ENCODE data around the gene IL1A.

DNA sequence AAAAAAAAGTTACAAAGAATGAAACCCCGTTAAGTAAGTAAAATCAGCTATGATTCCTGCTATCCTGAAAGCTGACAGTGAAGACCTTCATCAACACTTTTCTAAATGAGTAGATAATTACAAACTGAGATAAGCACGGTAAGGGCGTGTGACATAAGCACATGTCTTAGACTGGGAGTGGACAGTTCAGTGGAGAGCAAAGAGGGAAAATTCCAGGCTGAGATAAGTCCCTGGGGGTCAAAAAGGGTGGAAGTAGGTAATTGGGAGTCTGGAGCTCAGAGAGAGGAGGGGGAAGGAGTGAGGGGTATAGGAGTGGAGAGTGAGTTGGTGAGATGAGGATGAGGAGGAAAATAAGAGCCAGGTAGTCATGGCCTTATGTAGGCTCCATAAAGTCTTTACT lies 4.4 kb upstream of the IL1A start:
- TF ChIP-seq CTCF (IDR thresholded peaks at IDR 0.05) (no peak), POLR2A (IDR thresholded peaks at IDR 0.05) (no peak)

All from testis (tissue), 2 donors.